ENCODE results near the gene RSPO3.
A peak's percentile ranks its signal among the peaks of the same experiment; 100 is the strongest.

The RSPO3 gene

DNA sequence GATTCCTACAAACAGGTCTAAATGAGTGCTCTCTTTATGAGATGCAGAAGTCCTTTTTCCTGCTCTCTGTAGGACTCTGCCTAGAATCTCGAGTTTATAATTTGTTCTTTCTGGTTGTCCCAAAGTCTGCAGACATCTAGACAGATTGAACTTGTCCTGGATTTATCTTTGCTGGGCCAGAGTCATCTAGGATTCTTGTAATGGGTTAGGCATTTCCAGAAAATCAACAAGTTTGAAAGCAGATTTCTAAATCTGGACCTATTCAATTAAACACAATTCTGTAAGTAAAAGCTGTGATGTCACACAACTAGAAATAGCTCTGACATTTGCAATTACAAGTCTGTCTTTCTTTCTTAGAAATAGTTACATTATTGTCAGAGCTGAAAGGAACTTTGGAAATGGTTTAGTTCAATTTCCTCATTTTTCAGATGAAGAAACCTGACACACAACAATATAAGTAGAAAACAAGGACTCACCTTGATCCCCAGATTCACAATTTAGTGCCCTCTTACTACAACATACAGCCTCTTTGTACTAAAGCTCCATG lies 4.2 kb upstream of the RSPO3 start:
- no peak for DNase-seq

DNA sequence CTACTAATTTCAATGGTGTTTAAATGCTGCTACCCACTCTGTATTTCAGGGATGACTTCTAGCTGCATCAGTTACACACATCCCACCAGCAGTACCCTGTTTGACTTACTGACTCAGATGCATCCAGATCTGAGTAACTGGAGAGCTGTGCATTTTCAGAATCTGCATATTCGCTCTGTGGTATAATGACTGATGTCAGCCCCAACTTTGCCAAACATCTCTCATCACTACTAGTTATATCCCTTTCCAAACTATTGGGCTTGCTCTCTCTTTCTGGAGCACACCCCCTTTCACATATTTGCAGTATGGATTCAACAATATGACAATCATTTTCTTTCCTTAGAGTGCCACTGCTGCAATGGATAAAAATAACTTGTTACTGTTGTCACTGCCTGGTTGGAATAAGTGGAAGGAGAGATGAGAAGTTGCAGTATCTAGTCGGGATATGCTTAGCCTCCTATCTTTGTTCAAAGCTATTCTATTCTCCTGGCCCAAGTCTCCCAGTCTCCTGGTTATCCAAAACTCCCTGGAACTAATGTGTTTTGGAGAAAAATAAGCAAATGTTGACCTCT lies 3.3 kb upstream of the RSPO3 start:
- no peak for DNase-seq

DNA sequence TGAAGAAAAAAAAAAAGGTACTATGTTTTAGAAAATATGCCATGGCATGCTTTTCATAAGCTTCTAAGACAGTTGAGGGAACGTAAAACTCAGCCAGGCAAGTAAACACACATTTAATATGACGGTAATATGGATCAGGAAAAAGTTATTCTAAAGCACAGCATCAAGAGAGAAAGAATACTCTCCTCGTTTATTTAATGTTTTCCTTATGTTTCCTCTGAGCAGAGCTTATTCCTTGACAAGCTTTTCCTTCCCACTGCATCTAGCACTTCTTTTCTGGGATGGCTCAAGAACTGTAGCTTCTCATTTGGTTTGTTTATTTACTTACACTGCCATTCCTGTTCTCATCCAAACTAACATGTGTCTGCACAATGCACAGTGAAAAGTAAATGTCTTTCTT lies 2.7 kb upstream of the RSPO3 start:
- no peak for DNase-seq

DNA sequence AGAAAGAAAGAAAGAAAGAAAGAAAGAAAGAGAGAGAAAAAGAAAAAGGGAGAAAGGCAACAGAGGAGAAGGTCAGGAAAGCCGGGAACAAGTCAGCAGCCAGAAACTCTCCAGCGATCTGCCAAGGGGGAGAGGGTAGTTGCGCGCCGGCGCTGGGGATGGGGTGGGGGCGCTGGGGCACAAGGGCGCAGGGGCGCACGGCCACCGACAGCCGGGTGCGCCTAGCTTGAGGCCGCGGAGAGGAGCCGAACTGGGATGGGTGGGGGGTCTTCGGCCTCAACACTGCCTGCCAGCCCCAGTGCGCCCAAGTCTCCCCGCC lies 533 bp upstream of the RSPO3 start:
- DNase-seq, result no peak

DNA sequence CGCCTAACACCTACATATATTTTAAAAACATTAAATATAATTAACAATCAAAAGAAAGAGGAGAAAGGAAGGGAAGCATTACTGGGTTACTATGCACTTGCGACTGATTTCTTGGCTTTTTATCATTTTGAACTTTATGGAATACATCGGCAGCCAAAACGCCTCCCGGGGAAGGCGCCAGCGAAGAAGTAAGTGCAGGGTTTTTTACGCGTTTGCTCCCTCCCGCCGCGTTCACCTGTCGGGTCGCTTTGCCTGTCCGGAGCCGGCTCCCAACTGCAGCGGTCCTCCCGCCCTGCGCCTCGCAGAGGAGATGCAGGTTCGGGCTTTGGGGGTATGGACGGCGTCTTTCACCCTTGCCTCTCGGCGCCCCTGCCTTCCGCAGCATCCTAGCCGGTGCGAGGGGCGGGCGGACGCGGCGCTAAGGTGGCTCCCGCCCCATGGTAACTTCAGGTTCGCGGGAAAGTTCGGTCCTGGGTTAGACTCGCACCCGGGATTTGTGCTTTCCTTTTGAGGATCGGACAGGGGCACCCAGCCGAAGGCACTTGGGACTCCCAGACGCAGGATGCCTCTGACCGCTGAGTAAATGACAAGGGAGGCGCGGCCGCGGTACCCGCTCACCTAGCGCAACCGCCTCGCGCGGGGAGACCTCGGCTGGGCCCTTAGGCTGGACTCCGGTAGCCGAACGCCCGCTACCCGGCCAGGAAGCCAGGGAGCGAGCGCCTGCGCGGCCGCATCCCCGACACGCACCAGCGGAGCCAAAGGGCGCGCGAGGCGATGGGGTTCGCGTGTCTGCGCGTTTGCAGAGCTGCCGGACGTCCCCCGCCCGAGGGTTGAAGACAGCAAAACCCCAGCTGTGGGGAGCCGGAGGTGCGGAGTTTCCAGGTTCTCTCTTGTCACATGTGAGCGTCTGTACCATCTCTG lies 891 bp downstream of the RSPO3 start:
- DNase-seq, result no peak

DNA sequence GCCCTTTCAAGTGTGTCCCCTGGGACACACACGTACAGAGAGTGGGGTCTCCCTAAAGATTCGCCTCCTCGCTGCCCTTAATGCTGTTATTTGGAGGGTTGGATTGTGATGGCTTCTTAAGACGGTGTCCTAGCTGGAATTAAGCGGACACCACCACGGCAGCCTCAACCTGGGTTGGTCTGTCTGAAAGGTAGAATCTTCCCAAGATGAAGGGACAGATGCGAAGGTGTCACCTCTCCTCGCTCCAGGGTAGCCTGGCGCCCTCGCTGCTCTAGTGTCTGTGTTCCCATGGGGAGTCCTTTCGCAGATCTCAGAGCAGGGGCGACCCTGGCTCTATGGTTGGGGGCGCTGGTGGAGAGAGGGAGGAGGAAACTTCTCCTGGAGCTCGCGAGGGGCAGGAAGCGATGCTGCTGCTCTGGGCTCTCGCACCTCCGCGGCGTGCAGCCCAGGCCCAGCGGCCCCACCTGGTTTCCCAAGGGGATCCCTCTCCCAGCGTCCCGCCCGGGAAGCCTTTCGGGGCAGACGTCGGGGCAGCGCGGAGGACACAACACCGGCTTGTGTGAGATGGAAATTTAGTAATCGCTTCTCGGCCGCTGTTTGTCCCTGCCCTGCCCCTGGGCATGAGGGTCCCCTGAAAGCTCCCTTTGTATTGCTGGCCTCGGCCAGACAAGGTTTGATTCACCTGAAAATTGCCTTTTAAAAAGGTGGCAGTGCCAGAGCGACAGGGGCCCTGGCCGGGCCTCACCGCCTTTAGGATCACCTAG lies 1.7 kb downstream of the RSPO3 start:
- no peak for DNase-seq

DNA sequence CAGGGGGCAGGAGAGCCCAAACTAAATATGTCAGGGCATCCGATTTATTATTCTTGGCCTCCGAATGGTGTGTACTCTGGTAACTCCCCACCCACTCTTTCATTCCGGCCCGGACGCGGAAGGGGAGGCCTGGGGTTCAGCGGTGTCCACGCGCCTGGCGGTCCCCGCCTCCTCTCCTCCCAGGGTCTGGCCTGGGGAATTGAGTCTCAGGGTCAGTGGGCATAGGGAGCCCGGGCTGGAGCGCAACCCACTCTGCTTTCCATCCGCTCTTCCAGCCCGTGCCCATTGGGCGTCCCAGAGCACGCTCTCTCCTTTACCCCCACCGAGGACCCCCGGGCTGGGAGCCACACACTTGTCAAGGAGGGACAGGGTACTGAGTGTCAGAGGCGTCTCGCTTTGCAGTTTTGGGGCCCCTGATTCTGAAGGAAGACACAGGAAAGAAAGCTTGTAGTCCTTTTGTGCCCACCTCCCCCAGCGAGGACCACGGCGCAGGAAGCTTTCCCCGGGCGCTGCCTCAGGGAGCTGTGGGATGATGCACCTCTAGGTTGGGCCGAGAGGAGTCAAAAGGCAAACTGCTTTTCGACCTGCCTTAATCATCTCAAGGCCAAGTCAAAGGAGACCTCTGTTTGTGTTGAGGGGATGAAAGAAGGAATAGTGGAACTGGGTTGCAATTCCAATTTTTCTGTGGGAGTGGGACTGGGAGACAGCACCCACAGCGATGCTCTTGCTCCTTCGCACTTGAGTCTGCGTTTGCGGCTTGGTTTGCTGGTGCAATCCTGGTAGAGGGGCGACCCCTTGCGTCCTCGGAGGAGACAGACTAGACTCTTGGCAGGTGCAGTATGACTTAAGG lies 2.5 kb downstream of the RSPO3 start:
- peak; percentile 19 for DNase-seq

DNA sequence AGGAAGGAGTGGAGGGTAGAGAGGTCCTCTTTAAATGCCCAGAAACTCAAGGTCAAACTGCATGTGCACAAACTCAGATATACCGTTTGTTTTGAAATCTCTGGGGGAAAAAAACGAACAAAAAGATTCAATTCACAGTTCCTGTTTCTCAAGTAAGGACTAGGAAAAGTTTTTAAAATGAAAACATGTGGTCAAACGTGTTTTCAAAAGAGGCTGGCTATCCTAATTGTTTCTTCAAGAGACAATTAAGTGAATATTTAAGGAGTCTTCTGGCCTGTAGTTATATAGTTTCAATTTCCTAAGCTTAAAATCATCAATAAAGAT lies 3.1 kb downstream of the RSPO3 start:
- no peak for DNase-seq

DNA sequence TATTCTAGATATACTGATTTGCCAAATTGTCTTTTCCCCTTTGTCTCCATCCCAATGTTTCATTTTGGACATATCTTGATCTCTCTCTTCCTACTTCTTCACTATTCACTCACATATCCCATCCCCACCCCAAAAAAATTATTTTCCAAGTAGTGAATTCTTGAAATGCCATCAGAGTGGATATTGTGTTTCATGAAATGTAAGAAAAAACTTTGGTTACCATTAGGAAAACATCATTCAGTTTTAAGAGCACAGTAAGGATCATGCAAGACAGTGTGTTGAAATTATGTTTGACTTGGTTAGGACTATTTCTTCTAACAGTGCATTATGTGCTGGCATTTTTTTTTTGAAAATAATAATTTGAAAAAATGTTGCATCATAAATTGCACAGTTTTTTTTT lies 5.7 kb downstream of the RSPO3 start:
- no peak for DNase-seq

DNA sequence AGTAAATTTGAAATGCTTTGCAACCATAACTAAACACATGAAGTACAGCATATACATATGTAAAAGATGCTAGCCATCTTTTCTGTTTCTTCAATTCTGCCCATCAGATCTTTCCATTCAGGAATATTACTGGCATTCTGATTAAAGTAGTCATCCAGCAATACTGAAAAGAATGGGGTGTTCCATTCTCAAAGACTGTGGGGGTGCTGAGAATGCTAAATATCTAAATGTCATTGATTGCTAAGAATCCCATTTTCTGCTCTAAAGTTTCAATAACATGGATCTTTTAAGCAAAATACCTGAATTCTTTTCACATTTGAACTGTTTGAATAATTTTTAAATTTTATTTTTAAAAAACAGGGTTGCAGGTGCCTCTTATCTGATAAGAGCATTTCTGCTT lies 6.2 kb downstream of the RSPO3 start:
- no peak for DNase-seq

DNA sequence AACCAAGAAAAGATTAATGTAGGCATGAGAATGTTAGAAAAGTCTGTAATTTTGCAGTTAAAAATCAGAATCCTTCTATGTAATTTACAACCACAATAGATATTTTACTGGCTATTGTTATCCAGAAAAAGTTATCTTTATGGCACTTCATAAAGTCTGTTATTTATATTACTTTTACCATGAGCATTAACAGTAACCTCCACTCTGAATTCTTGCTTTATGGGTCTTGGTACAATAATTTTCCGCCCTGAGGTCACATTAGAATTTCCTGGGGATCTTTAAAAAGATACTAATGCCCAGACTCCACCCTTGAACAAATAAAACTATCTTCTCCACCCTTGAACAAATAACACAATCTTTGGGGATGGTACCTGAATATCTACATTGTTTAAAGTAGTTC lies 9.6 kb downstream of the RSPO3 start:
- no peak for DNase-seq

DNA sequence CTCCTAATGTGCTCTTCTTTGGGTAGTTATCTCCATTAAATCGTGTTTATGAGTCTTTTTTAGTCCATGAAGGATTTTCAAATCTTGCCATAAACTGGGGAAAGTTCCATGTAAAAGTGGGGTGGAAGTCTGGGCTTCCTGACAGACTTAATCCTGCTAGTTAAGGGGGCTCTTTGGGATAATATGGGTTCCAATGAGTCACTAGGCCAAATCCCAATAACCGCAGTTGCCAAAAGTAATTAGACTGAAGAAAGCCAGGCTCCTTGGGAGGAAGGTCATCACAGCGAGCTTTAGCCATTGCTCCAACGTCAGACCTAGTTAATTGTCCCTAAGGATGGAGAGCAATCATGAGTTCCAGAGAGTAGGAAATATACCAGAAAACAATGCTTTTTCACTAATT lies 10.8 kb downstream of the RSPO3 start:
- no peak for DNase-seq

DNA sequence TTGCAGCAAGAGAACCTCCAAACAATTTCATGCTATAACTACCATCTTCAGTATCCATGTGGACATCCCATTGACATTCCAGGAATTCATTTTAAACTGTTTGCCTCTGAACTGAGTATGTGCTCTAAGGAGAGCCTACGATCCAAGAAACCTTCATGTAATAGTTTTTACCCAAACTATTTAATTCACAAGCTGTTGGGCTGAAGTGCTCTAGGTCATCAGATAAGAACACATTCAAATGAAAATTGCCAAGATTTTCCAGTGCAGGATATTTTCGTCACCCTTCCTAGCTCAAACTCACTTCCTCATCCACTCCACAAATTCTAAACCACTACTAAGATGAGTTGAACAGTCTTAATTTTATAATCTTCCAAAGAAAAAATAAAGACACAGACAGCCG lies 12.8 kb downstream of the RSPO3 start:
- DNase-seq, result no peak

DNA sequence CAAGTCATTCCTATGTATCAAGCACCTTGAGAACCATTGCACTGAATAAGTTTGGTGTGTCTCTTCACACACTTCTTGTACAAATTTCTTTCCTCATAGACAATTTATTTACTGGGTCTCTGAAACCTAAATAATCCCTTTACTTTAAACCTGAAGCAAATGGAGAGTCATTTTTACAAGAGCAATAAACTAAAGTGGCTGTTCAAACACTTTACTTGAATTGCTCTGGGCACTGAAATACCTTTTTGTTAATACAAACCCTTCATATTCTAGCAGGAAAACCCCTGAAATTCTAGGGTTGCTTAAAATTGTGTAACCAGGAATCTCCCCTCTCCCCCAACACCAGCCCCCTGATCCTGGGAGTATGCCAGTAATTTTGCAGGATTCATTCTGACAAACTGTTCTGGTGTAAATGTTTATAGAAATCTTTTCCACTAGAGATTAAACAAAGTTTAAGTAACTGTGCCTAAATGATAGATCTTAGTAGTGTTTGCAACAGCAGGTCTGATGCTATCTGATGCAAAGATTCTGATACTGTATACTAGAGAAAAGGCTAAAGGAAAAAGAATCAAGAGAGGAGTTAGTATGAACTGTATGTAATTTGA lies 13.4 kb downstream of the RSPO3 start:
- no peak for DNase-seq

DNA sequence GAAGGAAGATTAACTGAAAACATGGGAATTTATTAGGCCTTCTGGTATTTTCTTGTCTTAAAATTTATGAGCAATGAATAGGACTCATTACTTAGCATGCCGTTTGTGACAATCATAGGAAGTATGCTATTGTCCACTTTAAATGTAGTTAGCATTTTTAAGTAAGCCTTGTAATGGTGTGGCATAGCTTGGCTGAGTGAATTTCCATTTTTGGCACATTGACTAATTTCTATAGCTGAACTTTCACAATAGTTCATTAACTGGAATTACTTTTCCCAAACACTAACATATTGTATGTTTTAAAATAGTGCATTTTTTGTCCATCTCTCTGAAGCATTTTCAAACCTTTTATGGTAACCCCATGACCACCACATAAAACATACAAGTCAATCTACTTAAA lies 15.7 kb downstream of the RSPO3 start:
- DNase-seq, result no peak

DNA sequence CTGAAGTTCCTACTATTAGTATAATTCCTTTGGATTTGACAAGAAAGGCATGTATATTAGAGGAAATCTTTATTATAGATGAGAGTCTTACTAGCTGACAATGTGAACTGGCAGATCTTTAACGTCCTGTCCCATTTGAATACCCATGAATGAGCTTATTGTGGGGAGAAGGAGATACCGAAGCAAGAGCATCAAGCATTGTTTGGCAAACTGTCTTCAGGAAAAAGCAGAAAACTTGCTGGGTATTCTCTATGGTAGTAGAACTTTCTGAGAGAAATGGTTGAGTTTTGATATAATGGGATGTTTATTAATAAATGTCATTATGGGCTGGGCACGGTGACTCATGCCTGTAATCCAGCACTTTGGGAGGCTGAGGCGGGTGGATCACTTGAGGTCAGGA lies 18.3 kb downstream of the RSPO3 start:
- DNase-seq, result no peak

DNA sequence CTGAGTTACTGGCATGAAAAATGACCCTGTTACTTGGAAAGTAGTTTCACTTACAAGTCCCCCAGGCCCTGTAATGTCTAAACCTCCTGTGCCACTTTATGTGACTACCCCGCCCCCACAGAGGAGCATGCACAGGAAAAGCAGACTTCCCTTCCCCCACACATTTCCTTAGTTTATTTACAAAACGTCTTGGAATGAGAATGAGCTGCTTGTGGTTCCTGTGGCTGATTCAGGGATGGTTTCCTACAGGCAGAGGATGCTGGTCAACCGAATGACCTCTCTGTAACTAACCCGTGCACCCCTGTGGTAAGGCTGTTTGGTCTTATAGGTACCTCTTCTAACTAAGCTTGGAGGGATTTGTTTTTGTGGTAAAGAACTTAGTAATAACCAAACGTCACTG lies 28.5 kb downstream of the RSPO3 start:
- DNase-seq, result no peak

DNA sequence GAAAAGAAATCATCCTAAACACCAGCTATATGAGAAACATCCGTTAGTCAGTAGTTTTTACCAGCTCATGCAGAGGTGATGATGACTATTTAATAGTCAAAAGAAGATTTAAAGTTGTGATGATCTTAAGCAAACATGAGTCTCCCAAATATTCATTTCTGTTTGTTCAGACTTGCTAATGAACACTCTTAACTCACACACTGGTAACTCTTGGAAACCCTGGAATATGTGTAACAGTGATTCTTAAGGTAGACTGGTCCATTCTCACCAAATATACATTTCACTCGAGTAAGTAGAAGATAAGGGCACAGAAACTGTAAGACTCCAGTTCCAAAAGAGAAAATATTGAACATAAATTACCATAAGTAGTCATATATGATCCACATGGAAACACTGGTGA lies 29.1 kb downstream of the RSPO3 start:
- no peak for DNase-seq

DNA sequence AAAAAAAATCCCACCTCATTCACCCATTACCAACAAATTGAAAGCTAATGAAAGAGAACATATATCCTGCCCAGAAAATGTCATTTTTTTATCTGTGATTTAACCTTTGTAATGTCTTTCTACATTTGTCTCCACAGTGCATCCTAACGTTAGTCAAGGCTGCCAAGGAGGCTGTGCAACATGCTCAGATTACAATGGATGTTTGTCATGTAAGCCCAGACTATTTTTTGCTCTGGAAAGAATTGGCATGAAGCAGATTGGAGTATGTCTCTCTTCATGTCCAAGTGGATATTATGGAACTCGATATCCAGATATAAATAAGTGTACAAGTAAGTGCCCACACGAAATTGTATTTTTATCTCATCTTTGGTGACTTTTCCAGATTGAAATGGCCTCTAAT lies 30.0 kb downstream of the RSPO3 start:
- DNase-seq, result no peak

DNA sequence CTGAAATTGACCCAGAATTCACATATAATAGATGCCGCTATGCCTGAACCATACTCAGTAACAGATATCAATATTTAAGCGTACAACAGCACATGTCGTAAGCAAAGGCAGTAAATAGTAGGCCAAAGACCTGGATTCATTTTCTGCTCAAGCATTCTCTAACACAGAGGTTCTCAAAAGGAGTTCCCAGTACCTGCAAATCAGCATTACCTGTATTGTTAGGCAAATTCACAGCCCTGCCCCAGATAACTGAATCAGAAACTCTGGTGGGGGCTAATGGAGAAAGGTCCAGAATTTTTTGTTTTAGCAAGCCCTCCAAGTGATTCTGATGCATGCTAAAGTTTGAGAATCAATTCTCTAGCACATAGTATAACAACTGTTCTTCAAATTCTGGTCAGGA lies 36.0 kb downstream of the RSPO3 start:
- no peak for DNase-seq

DNA sequence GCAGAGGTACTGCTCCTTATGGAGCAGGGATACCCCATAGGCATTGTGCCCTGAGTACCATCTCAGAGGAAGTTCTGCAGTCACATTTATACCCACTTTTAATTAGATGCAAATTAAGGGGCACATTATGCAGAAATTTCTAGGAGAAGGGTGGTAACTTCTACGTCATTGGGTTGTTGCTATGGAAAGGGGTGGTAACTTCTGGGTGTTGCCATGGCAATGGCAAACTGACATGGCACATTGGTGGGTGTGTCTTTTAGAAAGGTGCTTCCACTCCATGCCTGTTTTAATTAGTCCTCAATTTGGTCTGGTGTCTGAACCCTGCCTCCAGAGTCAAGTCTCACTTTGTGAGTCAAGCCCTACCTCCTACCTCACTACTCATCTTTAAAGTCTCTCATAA lies 42.0 kb downstream of the RSPO3 start:
- DNase-seq, result no peak

DNA sequence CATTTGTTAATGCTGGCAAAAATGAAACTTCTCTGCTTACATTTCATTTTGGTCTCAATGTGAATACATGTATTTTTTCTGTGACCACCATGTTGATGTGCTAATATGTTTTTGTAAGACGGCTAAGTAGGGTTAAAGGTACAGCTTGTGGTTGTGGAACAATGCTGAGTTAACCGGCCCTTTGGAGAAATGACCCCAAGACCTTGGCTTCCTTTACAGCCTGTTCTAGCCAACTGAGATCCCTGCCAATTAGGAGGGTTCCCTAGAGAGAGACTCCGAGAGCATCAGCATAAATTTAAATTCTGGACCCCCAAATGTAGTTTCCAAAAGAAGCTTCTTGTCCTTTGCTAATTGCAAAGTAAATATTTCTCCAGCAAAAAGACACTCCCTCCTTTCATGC lies 44.4 kb downstream of the RSPO3 start:
- no peak for DNase-seq

DNA sequence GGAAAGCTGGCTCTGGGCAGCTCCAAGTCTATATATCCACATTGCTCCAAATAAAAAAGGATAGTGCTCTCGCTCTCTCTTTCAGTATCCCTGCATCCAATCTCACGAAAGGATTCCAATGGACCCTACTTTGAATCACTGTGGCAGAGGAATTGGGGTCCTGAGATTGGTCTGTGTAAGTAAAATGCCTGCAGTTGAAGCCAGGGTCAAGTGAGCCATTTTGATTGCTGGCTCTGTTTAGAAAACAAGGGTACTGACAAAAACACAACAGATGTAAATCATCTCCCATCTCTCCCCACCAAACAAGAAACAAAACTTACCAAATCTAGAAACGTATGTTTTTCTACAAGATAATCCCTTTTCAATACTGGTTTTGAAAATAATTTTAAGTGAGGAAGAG lies 45.6 kb downstream of the RSPO3 start:
- no peak for DNase-seq
